Stimulated activated CD4-positive, alpha-beta T cell treated with anti-CD3 and anti-CD28 coated beads, Interleukin-4, amount 100 ng/mL, for 24 hours (primary cell): ENCODE results near the gene LCE2A.
A peak's percentile ranks its signal among the peaks of the same experiment; 100 is the strongest.
"Not testable (repeated sequence)": the region's sequence is repeated elsewhere in the genome, so short reads cannot be mapped to it uniquely, and the experiment has no call there.

ENCODE experiments used
- DNase-seq: peaks from one replicate; pipeline ENCODE4 v3.0.0-alpha.2; 2020

Gene LCE2A

GRCh38 chr1:152697701-152698600 is at the start of gene LCE2A:
Gene LCE2A, plus strand, starts transcription at chr1:152698345. Its CDS starts 557 bp downstream, at chr1:152698902.
- no peak for DNase-seq

- peak; percentile 60 for DNase-seq
Observed at GRCh38 chr1:152654110-152654509, 44.0 kb upstream of the LCE2A start.

- DNase-seq, result no peak
Observed at GRCh38 chr1:152656459-152656858, 41.7 kb upstream of the LCE2A start.

- no peak for DNase-seq
Observed at GRCh38 chr1:152657677-152658076, 40.5 kb upstream of the LCE2A start.

GRCh38 chr1:152658649-152659048 is 39.5 kb upstream of the LCE2A start:
- DNase-seq, result no peak

GRCh38 chr1:152663098-152663497 is 35.0 kb upstream of the LCE2A start, which contains the start of gene LCE2D:
Gene LCE2D, plus strand, starts transcription at chr1:152663380. Its CDS starts 726 bp downstream, at chr1:152664106.
- DNase-seq, result no peak

GRCh38 chr1:152666171-152666570 is 32.0 kb upstream of the LCE2A start:
- not testable (repeated sequence) for DNase-seq

- DNase-seq, result no peak
Observed at GRCh38 chr1:152667648-152668047, 30.5 kb upstream of the LCE2A start.

- no peak for DNase-seq
Observed at GRCh38 chr1:152673016-152673415, 25.1 kb upstream of the LCE2A start.

GRCh38 chr1:152674983-152675382 is 23.2 kb upstream of the LCE2A start, which contains the start of gene LCE2C:
Gene LCE2C, plus strand, starts transcription at chr1:152675279. Its CDS starts 737 bp downstream, at chr1:152676016.
- not testable (repeated sequence) for DNase-seq

GRCh38 chr1:152679459-152679858 is 18.7 kb upstream of the LCE2A start:
- no peak for DNase-seq

- no peak for DNase-seq
Observed at GRCh38 chr1:152681616-152682015, 16.5 kb upstream of the LCE2A start.

- DNase-seq, result no peak
Observed at GRCh38 chr1:152683846-152684245, 14.3 kb upstream of the LCE2A start.

GRCh38 chr1:152685823-152686222 is 12.3 kb upstream of the LCE2A start, which contains the start of gene LCE2B:
Gene LCE2B, plus strand, starts transcription at chr1:152686123. Its CDS starts 721 bp downstream, at chr1:152686844.
- not testable (repeated sequence) for DNase-seq

- DNase-seq, result no peak
Observed at GRCh38 chr1:152699746-152700145, 1.6 kb downstream of the LCE2A start.

- no peak for DNase-seq
Observed at GRCh38 chr1:152707860-152708259, 9.7 kb downstream of the LCE2A start, which contains the start of gene LCE4A. Gene LCE4A, plus strand, starts transcription at chr1:152708160. Its CDS starts 916 bp downstream, at chr1:152709076.

- no peak for DNase-seq
Observed at GRCh38 chr1:152718238-152718637, 20.1 kb downstream of the LCE2A start.

GRCh38 chr1:152725261-152725660 is 27.1 kb downstream of the LCE2A start:
- DNase-seq, result no peak

- DNase-seq, result no peak
Observed at GRCh38 chr1:152728986-152729385, 30.8 kb downstream of the LCE2A start.

GRCh38 chr1:152735648-152736047 is 37.5 kb downstream of the LCE2A start:
- no peak for DNase-seq

- no peak for DNase-seq
Observed at GRCh38 chr1:152737997-152738396, 39.9 kb downstream of the LCE2A start.

GRCh38 chr1:152739841-152740240 is 41.7 kb downstream of the LCE2A start:
- no peak for DNase-seq

- DNase-seq, result no peak
Observed at GRCh38 chr1:152741656-152742055, 43.5 kb downstream of the LCE2A start.
